ENCODE measurements around the gene CFAP74.

The CFAP74 gene

DNA sequence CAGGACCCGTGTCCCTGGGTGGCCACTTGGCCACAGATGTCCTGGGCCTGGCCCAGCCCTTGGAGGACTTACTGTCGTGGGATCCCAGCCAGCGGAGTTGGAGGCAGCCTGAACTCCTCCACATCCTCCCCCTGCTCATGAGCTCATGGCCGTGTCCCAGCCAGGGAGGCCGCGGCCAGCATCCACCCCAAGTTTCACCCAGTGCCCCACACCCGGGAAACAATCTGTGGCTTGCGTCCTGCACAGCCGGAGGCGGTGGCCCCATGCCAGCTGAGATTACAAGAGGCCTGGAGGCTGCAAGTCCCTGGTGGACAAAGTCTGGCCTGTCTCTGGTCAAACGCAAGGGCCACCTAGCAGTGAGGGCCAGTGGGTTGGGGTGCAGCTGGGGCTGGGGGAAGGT is 57.0 kb downstream of the CFAP74 start:
- no peak overlapping the region for H3K4me2 ChIP-seq (ENCODE audit: low read depth, low read length, poor library complexity, severe bottlenecking)
- H3K9me3 ChIP-seq (ENCODE audit: insufficient read depth, low read depth, low read length): no peaks in the 10 kb centered on the region
- no peaks in the 10 kb centered on the region for H3K9me2 ChIP-seq (replicated peaks; ENCODE audit: low read depth, low read length)
- no peaks in the 10 kb centered on the region for H3K27me3 ChIP-seq (ENCODE audit: insufficient read depth, low read length, poor library complexity, severe bottlenecking)
- H2AFZ ChIP-seq (ENCODE audit: low read length): no peak overlapping the region
- H3K4me3 ChIP-seq (ENCODE audit: low read length, poor library complexity, severe bottlenecking): no peak overlapping the region
- H4K20me1 ChIP-seq (ENCODE audit: insufficient read depth, low read length, poor library complexity, severe bottlenecking): no peaks in the 10 kb centered on the region
- H3K9ac ChIP-seq (ENCODE audit: low read depth, low read length, poor library complexity, severe bottlenecking): no peak overlapping the region
- H3K79me2 ChIP-seq (ENCODE audit: insufficient read depth, low read length): no peaks in the 10 kb centered on the region
- no peaks in the 10 kb centered on the region for H3K36me3 ChIP-seq (ENCODE audit: insufficient read depth, low read length)
- H3F3A ChIP-seq (ENCODE audit: low read depth): no peaks in the 10 kb centered on the region
- H3K4me1 ChIP-seq (ENCODE audit: insufficient read depth, low read length, poor library complexity, severe bottlenecking): no peaks in the 10 kb centered on the region
- no peak for TF ChIP-seq EZH2phosphoT487 (IDR thresholded peaks at IDR 0.05; ENCODE audit: borderline replicate concordance)
- TF ChIP-seq, protein P1, sequence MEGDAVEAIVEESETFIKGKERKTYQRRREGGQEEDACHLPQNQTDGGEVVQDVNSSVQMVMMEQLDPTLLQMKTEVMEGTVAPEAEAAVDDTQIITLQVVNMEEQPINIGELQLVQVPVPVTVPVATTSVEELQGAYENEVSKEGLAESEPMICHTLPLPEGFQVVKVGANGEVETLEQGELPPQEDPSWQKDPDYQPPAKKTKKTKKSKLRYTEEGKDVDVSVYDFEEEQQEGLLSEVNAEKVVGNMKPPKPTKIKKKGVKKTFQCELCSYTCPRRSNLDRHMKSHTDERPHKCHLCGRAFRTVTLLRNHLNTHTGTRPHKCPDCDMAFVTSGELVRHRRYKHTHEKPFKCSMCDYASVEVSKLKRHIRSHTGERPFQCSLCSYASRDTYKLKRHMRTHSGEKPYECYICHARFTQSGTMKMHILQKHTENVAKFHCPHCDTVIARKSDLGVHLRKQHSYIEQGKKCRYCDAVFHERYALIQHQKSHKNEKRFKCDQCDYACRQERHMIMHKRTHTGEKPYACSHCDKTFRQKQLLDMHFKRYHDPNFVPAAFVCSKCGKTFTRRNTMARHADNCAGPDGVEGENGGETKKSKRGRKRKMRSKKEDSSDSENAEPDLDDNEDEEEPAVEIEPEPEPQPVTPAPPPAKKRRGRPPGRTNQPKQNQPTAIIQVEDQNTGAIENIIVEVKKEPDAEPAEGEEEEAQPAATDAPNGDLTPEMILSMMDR (conservative IDR thresholded peaks at IDR 0.05; ENCODE audit: low read length): no peak

DNA sequence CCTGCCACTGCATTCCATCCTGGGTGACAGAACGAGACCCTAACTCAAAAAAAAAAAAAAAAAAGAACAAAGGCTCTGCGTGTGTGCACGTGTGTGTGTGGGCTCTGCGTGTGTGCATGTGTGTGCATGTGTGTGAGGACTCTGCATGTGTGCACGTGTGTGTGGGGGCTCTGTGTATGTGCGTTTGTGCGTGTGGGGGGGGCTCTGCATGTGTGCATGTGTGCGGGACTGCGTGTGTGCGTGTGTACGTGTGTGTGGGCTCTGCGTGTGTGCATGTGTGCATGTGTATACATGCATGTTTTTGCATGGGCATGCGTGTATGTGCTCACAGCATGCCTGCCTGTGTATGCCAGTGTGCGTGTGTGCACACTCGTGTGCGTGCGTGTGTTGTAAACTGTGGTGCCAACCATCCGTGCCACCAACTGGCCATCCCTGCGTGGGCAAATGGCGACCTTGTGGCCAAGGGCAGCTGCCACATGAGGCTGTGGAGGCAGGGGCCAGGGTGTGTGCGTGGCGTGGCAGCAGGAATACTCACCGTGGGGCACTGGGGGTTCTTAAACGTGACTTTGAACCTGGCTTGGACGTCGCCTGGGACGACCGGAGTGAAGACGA is 57.7 kb downstream of the CFAP74 start:
- Histone ChIP-seq H3K9me2 (replicated peaks; ENCODE audit: low read depth, low read length) (no peaks in the 10 kb centered on the region), H3K27me3 (ENCODE audit: insufficient read depth, low read length, poor library complexity, severe bottlenecking) (no peaks in the 10 kb centered on the region), H3K9me3 (ENCODE audit: insufficient read depth, low read depth, low read length) (no peaks in the 10 kb centered on the region), H3K4me2 (ENCODE audit: low read depth, low read length, poor library complexity, severe bottlenecking) (no peak overlapping the region), H3K4me3 (ENCODE audit: low read length, poor library complexity, severe bottlenecking) (no peak overlapping the region), H3F3A (ENCODE audit: low read depth) (no peaks in the 10 kb centered on the region), H3K9ac (ENCODE audit: low read depth, low read length, poor library complexity, severe bottlenecking) (no peak overlapping the region), H2AFZ (ENCODE audit: low read length) (no peak overlapping the region), H4K20me1 (ENCODE audit: insufficient read depth, low read length, poor library complexity, severe bottlenecking) (no peaks in the 10 kb centered on the region), H3K79me2 (ENCODE audit: insufficient read depth, low read length) (no peaks in the 10 kb centered on the region), H3K4me1 (ENCODE audit: insufficient read depth, low read length, poor library complexity, severe bottlenecking) (no peaks in the 10 kb centered on the region), H3K36me3 (ENCODE audit: insufficient read depth, low read length) (no peaks in the 10 kb centered on the region)
- no peak for TF ChIP-seq EZH2phosphoT487 (IDR thresholded peaks at IDR 0.05; ENCODE audit: borderline replicate concordance)
- TF ChIP-seq, protein P1 (conservative IDR thresholded peaks at IDR 0.05; ENCODE audit: low read length): no peak

DNA sequence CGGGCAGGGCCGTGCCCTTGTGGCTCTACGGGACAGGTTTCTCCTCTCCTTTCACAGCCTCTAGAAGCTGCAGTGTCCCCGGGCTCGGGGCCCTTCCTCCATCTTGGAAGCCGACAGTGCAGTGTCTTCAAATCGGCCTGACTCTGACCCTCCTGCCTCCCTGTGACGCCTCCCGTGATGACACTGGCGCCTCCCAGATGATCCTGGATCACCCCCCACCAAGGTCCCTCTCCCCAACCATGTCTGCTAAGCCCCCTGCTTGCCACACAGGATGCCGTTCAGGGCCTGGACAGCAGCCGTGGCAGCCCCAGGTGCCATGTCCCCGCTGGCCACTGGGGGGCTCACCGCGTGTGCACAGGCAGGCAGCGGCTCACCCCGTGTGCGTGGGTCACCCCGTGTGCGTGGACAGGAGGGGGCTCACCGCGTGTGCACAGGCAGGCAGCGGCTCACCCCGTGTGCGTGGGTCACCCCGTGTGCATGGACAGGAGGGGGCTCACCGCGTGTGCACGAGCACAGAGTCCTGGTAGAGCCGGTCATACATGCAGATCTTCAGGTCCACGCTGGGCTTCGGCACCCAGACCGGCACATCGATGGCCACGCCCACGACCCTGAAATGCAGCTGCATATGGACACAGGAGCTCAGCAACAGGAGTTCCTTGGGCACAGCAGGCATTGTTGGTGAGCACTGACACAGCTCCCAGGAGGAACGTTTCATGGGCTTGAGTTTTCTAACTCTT is 59.6 kb downstream of the CFAP74 start:
- peak overlapping the region; percentile 46; the same call in 1 of the 2 replicates for H2AFZ ChIP-seq (ENCODE audit: low read length)
- no peaks in the 10 kb centered on the region for H4K20me1 ChIP-seq (ENCODE audit: insufficient read depth, low read length, poor library complexity, severe bottlenecking)
- H3F3A ChIP-seq (ENCODE audit: low read depth): no peaks in the 10 kb centered on the region
- H3K4me2 ChIP-seq (ENCODE audit: low read depth, low read length, poor library complexity, severe bottlenecking): peak overlapping the region; percentile 69
- TF ChIP-seq, protein P1 (conservative IDR thresholded peaks at IDR 0.05; ENCODE audit: low read length): peak; percentile 76
- no peak for TF ChIP-seq EZH2phosphoT487 (IDR thresholded peaks at IDR 0.05; ENCODE audit: borderline replicate concordance)
- no peak overlapping the region for H3K9ac ChIP-seq (ENCODE audit: low read depth, low read length, poor library complexity, severe bottlenecking)
- H3K9me3 ChIP-seq (ENCODE audit: insufficient read depth, low read depth, low read length): no peaks in the 10 kb centered on the region
- peak overlapping the region; percentile 46 for H3K4me3 ChIP-seq (ENCODE audit: low read length, poor library complexity, severe bottlenecking)
- H3K27me3 ChIP-seq (ENCODE audit: insufficient read depth, low read length, poor library complexity, severe bottlenecking): no peaks in the 10 kb centered on the region
- no peaks in the 10 kb centered on the region for H3K36me3 ChIP-seq (ENCODE audit: insufficient read depth, low read length)
- H3K9me2 ChIP-seq (replicated peaks; ENCODE audit: low read depth, low read length): no peaks in the 10 kb centered on the region
- H3K4me1 ChIP-seq (ENCODE audit: insufficient read depth, low read length, poor library complexity, severe bottlenecking): no peaks in the 10 kb centered on the region
- H3K79me2 ChIP-seq (ENCODE audit: insufficient read depth, low read length): no peaks in the 10 kb centered on the region
